Urinary bladder (tissue), 4 donors: ENCODE data around the gene SECISBP2L. TPM values are rescaled to one million over a fixed set of nuclear protein-coding genes. Genes with fewer than 3 reads are reported as not detected.
"Not testable (repeated sequence)": the region's sequence is repeated elsewhere in the genome, so short reads cannot be mapped to it uniquely, and the experiment has no call there.

ENCODE experiments used
- DNase-seq: peaks from one replicate; pipeline ENCODE4 v3.0.0-alpha.2; 2015; ENCODE audit errors: extremely low spot score
- H3K27ac ChIP-seq: one replicate; pipeline ENCODE4 v1.5.1; 2013; ENCODE audit warnings: low read depth, mild to moderate bottlenecking, moderate library complexity
- H3K36me3 ChIP-seq: one replicate; pipeline ENCODE4 v1.6.1; 2013; ENCODE audit warnings: mild to moderate bottlenecking, moderate library complexity; ENCODE audit not compliant: insufficient read depth
- H3K4me1 ChIP-seq: one replicate; pipeline ENCODE4 v1.6.1; 2013; ENCODE audit warnings: mild to moderate bottlenecking, moderate library complexity; ENCODE audit not compliant: insufficient read depth
- H3K4me3 ChIP-seq: one replicate; pipeline ENCODE4 v1.5.1; 2013; ENCODE audit warnings: low read depth, low read length
- WGBS: extraction: QIAGEN DNeasy Blood & Tissue Kit; methylation state at CpG from one replicate; pipeline ENCODE4 v1.1.7; 2013; 5-methylcytosine and 5-hydroxymethylcytosine counted together
- polyA plus RNA-seq: library from polyadenylated mRNA; stranded (reverse); fragments of 200-250 nt; gene quantifications from one replicate; pipeline ENCODE4 v1.2.3, GENCODE V29; 2013
- total RNA-seq: library from RNA; depleted of rRNA; stranded (reverse); fragments of >200 nt; gene quantifications from one replicate; pipeline ENCODE4 v1.2.3, GENCODE V29; 2014
- donor health status: healthy with polysubstance abuse.
- donor health status: healthy.

SECISBP2L gene
- total and polyA plus RNA-seq, 2 donors: 20.1 to 94.2 TPM

- no peak overlapping the region for H3K27ac ChIP-seq
Measured at GRCh38 chr15:48975472-48976419, 70.5 kb downstream of the SECISBP2L start.

GRCh38 chr15:48974882-48975281, 71.4 kb downstream of the SECISBP2L start:
- Histone ChIP-seq H3K27ac (no peak overlapping the region), H3K36me3 (no peaks in the 10 kb centered on the region), H3K4me1 (no peaks in the 10 kb centered on the region), H3K4me3 (no peak overlapping the region)
- 47% methylated on average over 2 of the region's 2 CpGs for WGBS
- DNase-seq: no peak

More at GRCh38 chr15:48975472-48976419, 70.5 kb downstream of the SECISBP2L start:
- Histone ChIP-seq H3K4me3 (peak overlapping the region; percentile 36), H3K36me3 (no peaks in the 10 kb centered on the region), H3K4me1 (no peaks in the 10 kb centered on the region)
- DNase-seq: peak; percentile 52
- 4% methylated on average over 53 of the region's 53 CpGs for WGBS

GRCh38 chr15:48972750-48973503, 73.3 kb downstream of the SECISBP2L start:
- no peak overlapping the region for H3K4me3 ChIP-seq
- H3K27ac ChIP-seq: no peak overlapping the region
- no peaks in the 10 kb centered on the region for H3K4me1 ChIP-seq
- no peak for DNase-seq
- 94% methylated on average over 35 of the region's 35 CpGs for WGBS
- no peaks in the 10 kb centered on the region for H3K36me3 ChIP-seq

- not testable (repeated sequence) for H3K27ac ChIP-seq, H3K4me3 ChIP-seq, H3K36me3 ChIP-seq, DNase-seq, H3K4me1 ChIP-seq
- 74% methylated on average over 1 of the region's 1 CpG for WGBS
Measured at GRCh38 chr15:48970926-48971325, 75.3 kb downstream of the SECISBP2L start.

DNA sequence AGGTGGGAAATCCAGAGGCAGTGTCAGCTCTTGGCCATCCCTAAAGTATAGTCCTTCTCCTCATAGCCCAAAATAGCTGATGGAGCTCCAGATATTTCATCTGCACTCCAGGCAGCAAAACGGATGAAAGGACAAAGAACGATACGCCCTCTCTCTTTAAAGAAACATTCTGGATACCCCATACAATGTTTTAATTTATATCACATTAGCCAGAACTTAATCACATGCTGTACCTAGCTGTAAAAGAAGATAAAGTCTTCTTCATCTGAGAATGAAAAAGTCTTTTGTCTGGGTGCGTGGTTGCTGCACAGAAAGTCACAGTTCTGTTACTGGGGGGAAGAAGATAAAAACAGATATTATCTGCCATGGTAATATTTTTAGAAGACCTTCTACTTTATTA, 78.2 kb downstream of the SECISBP2L start:
- no peak for DNase-seq
- H3K4me3 ChIP-seq: no peak overlapping the region
- 87% methylated on average over 4 of the region's 4 CpGs for WGBS
- no peaks in the 10 kb centered on the region for H3K4me1 ChIP-seq
- no peak overlapping the region for H3K27ac ChIP-seq
- no peaks in the 10 kb centered on the region for H3K36me3 ChIP-seq

- Histone ChIP-seq H3K4me1 (no peaks in the 10 kb centered on the region), H3K4me3 (no peak overlapping the region)
Measured at GRCh38 chr15:48967336-48967735, 78.9 kb downstream of the SECISBP2L start.

GRCh38 chr15:48966595-48967301, 79.5 kb downstream of the SECISBP2L start:
- WGBS: 55% methylated on average over 2 of the region's 2 CpGs
- DNase-seq: no peak
- Histone ChIP-seq H3K4me1 (no peaks in the 10 kb centered on the region), H3K27ac (no peak overlapping the region), H3K4me3 (no peak overlapping the region), H3K36me3 (no peaks in the 10 kb centered on the region)

More at GRCh38 chr15:48967336-48967735, 78.9 kb downstream of the SECISBP2L start:
- Histone ChIP-seq H3K27ac (no peak overlapping the region), H3K36me3 (no peaks in the 10 kb centered on the region)
- DNase-seq: no peak

DNA sequence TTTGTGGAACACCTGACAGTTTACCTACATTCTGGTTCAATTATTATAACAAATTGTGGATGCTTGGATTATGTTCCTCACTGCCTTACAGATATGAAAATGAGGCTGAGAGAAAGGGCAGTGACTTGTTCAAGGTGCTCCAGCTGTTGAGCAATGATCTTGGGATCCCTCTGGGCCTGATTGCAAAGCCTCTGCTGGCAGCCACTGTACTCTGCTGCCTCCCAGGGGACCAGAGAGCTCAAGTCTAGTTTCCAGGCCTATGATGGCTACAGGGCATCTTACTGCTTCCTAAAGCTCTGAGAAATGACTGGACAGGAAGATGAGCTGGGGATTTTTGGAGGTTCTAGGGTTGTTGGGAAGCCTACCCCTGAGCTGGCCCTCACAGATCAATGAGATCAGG, 80.3 kb downstream of the SECISBP2L start:
- Histone ChIP-seq H3K4me3 (no peak overlapping the region), H3K27ac (no peak overlapping the region), H3K4me1 (no peaks in the 10 kb centered on the region), H3K36me3 (no peaks in the 10 kb centered on the region)
- DNase-seq: no peak

GRCh38 chr15:48964898-48965297, 81.3 kb downstream of the SECISBP2L start:
- Histone ChIP-seq H3K27ac (no peak overlapping the region), H3K4me1 (no peaks in the 10 kb centered on the region), H3K4me3 (no peak overlapping the region), H3K36me3 (no peaks in the 10 kb centered on the region)
- WGBS: 86% methylated on average over 2 of the region's 2 CpGs
- DNase-seq: no peak

DNA sequence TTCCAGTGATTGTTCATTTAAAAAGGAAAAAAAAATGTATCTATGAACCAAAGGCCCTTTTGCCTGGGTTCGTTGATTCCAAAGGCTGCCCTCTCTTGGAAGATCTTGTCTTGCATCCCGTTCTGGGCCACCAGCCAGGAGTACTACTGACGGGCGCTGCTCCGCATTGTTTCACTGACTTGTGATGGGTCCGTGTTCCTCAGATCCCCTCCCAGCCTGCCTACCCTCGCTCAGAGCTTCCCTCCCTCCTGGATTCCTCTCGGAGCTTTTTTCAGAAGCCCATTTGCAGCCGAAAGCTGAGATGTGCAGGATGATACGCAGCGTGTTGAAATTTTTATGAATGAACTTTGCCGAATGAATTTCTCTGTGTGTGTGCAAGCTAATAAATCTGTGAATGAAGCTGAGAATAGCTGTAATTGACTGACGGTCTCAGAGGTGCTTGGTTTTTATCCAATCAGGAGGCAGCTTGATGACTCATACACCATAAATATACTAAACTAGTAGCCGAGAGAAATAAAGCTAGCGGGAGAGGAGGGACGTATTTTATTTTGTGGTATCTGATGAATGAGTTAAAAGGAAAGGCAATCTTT, 82.6 kb downstream of the SECISBP2L start, which contains the start of gene SHC4:
Gene SHC4, minus strand, starts transcription at position 396 of the 590 bp plus-strand sequence. CDS start 904 bp downstream, outside the sequence.
- H3K4me3 ChIP-seq: peak within 1 kb of the TSS; percentile 38
- no peaks in the 10 kb centered on the region for H3K4me1 ChIP-seq
- no peaks in the 10 kb centered on the region for H3K36me3 ChIP-seq
- peak; percentile 61 for DNase-seq
- WGBS: under 1% methylated on average over 16 of the region's 16 CpGs
- H3K27ac ChIP-seq: no peak within 1 kb of the TSS

DNA sequence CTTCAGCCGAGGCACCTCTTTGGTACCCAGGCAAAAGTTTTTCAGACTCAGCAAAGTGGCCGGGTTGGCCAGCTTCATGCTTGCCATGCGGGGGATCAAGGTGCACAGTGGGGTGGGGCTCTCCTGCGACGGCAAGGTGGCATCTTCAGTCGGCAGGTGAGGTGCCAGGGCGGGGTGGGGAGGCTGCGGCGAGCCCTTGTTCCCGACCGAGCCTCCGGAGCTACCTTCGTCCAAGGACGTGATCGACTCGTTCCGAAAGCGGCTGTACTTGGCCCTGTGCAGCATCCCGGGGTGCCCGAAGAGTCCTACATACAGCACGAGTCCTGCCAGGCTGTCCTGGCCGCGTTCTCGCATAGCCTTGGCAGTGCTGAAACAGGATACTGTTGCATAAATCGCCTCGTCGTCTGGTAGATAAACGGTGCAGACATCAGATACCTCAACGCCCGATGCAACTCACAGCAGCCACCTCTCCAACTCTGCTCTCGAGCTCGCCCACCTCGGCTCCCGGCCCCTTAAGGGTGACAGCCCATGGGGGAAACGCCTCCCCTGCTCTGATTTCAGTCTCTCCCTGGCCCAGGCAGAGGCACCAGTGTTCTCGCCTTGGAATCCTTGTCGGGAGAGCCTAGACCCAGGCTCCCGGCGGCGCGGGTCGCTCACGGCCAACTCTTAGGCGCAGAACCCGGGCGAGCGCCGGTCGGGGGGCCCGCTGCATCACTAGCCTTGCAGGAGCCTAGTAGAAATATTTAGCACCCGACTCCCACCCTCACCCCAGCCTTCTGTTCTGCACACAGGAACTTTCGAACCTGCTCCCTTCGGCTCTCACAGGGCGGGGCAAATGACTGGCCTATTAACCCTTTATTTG, 83.4 kb downstream of the SECISBP2L start:
- 6% methylated on average over 54 of the region's 54 CpGs for WGBS
- Histone ChIP-seq H3K36me3 (no peaks in the 10 kb centered on the region), H3K4me3 (peak overlapping the region; percentile 38), H3K4me1 (no peaks in the 10 kb centered on the region), H3K27ac (no peak overlapping the region)
- DNase-seq: no peak

DNA sequence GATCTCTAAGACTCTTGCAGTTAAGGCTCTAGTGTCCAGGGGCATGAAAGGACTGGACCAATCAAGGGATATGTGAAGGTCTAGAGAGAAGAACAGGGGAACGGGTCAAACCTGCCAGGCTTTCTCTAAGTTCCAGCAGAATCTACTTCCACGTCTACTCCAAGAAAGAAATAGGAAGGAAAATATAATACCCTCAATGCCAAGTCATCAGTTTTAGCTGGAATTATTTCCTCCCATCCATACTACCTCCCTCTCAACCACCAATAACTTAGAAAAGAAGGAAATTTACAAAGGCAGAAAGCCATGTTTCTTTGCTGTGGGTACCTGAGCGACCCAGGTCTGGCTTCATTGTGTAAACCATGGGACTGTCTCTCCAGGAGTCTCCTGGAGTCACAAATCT, 90.3 kb downstream of the SECISBP2L start:
- H3K4me3 ChIP-seq: no peak overlapping the region
- no peaks in the 10 kb centered on the region for H3K4me1 ChIP-seq
- H3K36me3 ChIP-seq: no peaks in the 10 kb centered on the region
- WGBS: 83% methylated on average over 3 of the region's 3 CpGs
- DNase-seq: no peak
- H3K27ac ChIP-seq: no peak overlapping the region
